T-helper 9 cell (primary cell): ENCODE results near the gene WDR88.
"Not testable (repeated sequence)": the region's sequence is repeated elsewhere in the genome, so short reads cannot be mapped to it uniquely, and the experiment has no call there.

Experiments
- DNase-seq: peaks from one replicate; pipeline ENCODE4 v3.0.0-alpha.2; 2020

Gene WDR88

DNA sequence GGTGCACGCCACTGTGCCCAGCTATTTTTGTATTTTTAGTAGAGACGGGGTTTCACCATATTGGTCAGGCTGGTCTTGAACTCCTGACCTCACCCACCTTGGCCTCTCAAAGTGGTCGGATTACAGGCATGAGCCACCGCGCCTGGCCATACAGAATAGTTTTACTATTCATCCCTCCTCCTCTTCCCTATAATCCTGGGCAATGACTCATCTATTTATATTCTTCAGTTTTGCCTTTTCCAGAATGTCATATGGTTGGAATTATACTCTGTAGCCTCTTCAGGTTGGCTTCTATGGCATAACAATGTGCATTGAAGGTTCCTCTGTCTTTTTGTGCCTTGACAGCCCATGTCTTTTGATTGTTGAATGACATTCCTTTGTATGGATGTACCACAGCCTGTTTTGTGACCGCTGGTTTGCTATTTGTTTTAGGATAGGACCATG, 40.0 kb downstream of the WDR88 start:
- no peak for DNase-seq

DNA sequence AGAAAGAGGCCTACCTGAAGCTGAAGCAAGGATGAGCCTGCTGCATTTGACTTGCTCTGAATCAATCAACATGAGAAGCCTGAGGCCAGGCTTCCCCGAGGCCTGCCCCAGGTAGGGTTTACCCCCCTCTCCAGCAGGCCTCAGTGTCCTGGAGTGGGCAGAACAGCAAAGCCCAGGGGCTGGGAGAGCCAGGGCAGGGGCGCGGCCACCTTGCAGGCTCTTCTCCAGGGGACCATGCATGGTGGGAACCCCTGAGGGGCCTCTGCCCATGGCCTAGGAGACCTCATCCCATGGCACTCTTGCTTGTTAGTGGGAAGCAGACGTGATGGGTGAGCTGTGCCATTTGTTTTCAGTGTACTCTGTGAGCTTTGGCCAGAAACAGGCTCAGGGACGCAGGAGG, 42.3 kb downstream of the WDR88 start:
- DNase-seq = no peak

DNA sequence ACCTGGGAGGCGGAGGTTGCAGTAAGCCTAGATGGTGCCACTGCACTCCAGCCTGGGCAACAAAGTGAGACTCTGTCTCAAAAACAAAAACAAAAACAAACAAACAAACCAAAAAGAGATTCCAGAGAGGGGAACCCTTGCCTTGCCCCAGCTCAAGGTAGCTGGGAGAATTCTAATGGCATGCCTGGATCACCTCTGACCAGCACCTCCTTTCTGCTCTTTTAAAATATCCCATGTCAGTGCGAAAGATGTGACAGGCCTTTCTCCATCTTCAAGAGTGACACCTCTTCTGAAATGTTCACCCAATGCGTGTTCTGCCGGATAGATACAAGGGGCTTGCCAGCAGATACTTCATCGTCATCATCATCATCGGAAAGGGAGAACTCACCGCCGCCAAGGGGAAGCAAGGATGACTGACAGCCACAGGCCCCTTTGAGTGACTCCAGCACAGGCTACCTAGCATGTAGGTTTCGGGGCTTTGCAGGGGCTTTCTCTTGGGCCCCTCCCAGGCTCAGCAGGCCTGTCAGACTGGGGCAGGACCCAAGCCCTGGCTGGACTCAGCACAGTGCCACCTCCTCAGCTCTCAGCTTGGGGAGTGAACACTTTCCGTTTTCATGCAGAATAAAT, 43.4 kb downstream of the WDR88 start:
- DNase-seq = no peak

DNA sequence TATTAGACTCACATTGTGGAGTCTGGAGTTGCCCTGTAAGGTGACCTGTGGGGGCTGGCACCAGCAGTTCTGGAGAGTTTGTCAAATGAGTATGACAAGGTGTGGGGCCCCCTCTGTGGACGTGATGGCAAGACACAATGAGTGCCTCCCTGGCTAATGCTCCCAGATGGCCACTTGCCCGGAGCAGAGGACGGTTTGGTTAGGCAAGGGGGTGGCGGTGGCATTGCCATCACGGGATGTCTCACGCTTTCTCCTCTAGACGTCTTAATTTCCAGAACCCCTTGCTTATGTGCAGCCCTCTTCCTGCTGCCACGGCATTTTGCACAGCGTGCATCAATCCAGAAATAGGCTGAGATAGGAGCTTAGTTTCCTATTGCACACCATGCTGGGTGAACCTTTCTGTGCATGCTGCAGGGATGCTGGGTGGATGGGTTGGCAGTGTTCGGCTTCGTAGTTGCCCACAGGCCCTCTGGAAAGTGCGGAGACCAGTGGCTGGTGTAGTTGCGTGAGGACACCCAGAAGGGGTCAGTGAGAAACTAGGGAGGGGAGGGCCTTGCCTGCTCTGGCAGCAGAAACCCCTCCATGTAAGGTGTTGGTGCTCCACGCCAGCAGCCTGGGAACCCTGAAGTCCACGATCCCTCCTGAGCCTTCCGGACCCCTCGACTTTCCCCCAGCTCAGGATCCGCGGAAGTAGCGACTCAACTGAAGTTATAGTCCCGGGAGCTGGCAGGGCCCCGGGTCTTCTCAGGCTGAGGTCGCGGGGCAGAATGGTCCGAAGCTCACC, 44.2 kb downstream of the WDR88 start:
- DNase-seq = no peak

DNA sequence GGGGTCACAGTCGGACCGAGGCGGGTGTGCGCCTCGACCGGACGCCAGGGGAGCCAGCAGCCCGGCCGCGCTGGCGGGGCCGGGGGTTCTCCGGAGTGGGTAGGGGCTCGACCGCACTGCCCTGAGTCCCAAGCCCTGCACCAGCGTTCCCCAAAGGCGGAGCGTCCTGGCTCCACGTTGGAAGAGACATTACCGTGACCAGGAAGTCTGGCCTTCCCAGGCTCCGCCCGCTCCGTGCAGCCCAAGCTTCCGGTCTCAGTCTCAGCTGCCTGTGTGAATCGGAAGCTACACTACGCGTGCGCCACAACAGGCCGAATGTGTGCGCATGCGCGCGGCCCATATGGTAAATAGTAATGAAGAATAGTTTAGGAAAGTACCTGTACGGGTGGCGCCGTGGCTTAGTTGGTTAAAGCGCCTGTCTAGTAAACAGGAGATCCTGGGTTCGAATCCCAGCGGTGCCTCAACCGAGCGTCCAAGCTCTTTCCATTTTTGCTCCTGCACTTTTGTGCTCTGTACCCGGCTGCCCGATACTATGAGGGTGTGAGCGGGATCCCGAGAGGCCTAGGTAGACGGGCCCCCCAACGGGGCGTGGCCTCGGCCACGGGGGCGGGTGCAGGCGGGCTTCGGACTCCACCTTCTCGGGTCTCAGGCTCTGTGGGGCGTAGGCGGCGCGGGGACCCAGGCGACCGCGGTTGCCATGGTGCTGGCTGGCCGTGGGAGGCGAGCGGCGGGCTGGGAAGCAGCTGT, 44.9 kb downstream of the WDR88 start:
- DNase-seq = peak; percentile 92

DNA sequence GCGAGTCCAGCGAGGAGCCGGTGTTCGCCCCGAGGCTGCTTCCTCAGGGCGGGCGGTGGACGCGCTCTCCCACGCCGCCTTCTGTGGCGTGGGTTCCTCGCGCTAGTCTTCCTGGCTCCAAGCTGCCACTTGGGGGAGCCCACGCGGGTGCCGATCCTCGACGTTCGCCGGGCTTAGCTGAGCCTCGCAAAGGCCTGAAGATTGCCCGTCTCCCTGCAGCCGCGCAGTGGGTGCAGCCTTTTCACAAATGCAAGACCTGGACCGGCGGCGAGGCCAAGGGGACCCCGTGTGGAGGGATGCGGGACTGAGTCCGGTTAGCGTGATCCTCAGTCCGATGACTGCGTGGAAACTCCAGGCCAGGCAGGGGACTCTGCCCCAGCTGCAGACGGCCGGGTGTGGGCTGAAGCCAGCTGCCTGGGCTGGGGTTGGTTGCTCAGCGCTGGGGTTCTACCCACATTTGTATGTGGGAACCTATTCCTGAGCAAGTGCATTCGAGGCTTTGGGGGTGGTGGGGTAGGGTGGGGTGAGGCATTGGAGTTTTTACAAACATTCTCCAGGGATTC, 45.6 kb downstream of the WDR88 start:
- DNase-seq = peak; percentile 69

DNA sequence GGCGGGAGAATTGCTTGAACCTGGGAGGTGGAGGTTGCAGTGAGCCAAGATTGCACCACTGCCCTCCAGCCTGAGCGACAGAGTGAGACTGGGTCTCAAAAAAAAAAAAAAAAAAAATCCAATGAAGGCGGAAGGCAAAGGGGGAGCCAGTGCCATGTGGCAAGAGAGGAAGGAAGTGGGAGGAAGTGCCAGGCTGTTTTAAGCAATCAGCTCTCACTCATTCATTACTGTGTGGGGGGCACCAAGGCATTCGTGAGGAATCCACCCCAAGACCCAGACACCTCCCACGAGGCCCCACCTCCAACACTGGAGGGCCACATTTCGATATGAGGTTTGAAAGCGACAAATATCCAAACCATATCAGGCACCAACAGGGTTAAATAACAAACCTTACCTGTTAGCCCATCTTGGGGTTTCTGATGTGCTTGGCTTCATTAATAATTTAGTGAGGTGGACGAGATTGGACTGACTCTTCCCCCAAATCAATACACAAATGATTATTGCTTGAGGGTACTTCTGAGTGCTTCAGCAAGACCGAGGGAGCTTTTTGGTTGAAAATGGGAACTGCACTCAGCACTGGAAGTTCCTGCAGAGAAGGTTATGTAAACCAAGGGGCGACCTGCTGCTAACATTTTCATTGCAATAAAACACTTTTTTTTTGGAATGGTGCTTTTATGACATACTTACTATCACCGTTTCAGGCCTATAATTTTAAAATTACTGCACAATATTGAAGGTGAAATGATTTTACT, 54.7 kb downstream of the WDR88 start:
- no peak for DNase-seq

DNA sequence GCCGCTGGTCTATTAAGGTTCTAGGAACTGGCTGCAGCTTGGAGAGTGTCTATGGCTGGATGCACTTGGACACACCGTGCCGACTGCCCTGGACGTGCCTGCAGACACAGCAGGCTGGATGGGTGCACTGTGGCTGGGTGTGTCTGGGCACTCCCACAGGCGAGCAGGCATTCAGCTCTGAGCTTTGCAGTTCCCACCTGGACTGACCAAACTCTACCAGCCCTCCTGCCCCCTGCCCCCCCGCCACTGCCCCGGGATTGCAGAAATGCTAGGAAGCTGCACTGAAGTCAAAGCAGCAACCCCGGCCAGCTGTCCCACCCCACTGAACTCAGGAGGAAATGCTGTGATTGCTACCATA, 55.2 kb downstream of the WDR88 start:
- no peak for DNase-seq

DNA sequence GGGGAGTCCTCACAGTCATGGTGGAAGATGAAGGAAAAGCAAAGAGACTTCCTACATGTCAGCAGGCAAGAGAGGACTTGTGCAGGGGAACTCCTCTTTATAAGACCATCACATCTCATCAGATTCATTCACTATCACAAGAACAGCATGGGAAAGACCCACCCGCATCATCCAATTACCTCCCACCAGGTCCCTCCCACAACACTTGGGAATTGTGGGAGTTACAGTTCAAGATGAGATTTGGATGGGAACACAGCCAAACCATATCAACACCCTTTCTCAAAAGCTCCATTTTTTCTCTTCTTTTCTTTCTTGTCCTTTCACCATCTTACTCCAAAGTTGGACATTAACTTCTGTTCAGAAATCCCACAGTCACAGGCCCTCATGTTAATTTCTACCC, 57.5 kb downstream of the WDR88 start:
- DNase-seq = no peak

DNA sequence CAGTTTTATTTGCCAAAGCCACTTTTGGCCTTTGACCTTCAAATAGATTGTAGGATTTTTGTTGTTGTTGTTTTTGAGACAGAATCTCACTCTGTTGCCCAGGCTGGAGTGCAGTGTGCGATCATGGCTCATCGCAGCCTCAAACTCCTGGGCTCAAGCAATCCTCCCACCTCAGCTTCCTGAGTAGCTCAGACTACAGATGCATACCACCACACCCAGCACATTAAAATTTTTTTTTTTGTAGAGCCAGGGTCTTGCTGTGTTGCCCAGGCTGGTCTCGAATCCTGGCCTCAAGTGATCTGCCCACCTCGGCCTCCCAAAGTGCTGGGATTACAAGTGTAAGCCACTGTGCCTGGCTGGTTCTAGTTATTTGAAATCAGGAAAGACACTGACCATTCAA, 59.2 kb downstream of the WDR88 start:
- not testable (repeated sequence) for DNase-seq

DNA sequence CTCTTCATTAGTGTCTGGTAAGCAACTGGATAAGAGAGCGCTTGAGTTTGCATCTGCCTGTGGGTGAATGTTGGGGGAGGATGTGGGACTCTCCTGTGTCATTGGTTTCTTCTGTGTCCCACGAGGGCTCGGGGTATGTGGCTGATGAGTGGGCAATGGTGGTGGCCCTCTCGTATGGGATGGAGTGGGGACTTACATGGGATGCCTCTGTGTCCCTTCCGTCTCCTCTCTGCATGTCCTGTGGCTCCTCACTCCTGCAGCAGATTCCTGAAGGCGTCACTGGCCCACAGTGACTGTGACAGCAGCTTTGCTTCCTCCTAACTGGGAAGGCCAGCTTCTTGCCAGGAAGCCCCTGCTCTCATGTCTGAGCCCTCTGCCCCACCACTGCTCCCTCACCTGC, 59.6 kb downstream of the WDR88 start:
- no peak for DNase-seq

DNA sequence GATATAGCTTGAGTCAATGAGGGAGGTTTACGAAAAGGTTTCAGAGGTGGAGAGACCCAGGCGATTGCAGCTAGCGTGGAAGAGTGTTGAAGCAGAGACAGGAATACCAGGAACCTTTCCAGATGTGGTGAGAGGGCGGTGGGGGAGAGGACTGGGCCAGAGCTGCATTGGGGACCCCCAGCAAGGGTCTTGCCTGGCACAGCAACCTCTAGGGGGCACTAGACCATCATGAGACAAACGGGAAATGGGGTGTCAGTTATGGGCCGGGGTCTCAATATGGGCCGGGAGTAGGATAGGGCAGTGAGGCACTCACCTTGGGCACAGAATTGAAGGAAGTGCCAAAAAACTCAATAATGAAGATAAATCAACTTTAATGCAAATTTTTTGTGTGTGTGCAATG, 60.1 kb downstream of the WDR88 start:
- DNase-seq = no peak

DNA sequence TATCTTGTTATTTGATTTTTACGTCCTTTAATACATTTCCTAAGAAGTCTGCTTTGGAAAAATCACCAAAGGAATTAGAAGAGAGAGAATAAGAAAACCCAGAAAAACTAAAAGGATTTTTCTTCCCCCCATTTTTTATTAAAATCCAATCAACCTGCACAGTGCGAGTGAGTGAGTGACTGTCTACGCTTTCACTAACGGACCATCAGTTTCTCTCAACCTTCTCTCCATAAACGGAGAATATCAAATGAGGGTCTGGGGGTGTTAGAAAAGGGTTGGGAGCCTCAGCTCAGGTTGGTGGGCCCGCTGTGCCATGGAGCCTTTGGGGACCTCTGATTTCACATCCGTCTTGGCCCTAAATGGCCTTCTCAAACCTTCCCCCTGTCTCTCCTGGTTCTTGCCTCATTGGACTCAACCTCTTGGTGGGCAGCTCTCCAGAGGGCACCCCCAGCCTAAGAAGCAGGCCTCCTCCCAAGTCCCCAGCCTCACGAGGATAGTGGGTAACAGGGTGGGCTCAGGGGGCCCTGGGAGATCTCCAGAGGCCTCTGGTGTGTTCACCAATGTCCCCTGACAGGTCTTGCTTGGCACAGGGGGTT, 61.5 kb downstream of the WDR88 start:
- no peak for DNase-seq

DNA sequence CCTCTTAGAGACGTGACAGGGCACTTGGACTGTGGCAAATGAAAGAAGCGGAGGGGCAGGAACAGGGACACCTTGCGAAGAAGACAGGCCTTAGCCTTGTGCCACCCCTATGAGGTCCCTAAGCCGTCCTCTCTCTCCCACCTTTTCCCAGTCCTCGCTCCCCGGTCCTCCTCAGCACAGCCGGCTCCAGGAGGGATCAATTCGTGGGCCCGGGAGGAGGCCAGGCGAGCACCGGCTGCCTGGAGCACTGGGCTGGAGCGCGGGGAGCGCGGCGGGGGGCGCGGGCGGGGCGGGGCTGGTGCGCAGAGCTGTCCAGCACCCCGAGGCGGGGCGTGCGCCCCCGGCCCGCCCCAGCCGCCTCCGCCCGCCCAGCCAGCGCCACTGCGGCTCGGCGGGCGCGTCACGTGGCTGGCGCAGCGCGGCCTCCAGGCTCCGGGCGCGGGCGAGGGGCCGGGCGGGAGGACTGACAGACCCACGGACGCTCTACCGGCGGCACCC, 62.0 kb downstream of the WDR88 start, which contains the start of gene LRP3:
Gene LRP3 (plus strand): TSS at position 466 of the 498 bp plus-strand sequence. CDS start 456 bp downstream, outside the sequence.
- DNase-seq = no peak

DNA sequence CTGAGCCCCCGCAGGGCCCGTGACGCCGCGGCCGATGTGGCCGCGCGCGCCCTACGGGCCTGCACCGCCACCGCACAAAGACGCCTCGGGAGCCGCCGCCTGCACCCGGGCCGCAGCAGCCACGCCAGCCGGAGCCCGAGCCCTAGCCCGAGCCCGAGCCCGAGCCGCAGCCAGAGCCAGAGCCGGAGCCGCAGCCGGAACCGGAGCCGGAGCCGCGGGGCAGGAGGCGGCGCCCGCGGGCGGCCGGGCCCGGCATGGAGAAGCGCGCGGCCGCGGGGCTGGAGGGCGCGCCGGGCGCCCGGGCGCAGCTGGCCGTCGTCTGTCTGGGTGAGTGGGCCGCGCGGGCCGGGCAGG, 62.6 kb downstream of the WDR88 start:
- no peak for DNase-seq

DNA sequence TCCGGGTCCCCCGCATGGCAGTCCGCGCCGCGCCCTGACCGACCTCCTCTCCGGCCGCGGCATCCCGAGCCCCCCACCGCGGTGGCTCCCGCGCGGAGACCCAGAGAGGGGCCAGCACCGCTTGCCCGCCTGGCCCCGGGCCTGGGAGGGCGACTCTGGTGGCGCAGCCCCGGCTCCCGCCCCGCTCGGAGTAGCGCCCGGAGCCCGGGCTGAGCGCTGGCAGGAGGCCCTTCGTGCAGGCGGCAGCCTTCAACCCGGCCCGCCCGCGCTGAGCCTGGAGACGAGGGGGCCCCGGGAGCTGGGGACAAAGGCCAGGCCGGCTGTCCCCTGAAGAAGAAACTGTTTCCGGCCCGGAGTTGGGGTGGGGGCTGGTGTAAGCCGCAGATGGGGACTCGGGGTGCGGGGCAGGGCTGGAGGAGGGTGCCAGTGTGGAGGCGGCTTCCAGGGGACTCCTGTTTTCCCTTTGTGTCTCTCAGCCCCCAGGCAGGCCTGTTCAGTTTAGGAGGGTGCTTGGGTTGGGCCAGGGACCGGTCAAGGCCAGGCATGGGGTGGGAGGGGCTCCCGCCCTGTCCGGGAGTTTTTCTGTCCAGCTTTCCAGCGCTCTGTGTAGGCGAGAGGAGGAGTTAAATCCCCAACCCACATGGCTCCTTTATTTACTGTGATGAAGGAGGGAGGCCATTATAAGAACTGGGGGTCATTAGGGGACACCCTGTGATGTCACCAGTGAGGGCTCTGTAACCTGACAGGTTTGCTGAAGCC, 63.2 kb downstream of the WDR88 start:
- no peak for DNase-seq

DNA sequence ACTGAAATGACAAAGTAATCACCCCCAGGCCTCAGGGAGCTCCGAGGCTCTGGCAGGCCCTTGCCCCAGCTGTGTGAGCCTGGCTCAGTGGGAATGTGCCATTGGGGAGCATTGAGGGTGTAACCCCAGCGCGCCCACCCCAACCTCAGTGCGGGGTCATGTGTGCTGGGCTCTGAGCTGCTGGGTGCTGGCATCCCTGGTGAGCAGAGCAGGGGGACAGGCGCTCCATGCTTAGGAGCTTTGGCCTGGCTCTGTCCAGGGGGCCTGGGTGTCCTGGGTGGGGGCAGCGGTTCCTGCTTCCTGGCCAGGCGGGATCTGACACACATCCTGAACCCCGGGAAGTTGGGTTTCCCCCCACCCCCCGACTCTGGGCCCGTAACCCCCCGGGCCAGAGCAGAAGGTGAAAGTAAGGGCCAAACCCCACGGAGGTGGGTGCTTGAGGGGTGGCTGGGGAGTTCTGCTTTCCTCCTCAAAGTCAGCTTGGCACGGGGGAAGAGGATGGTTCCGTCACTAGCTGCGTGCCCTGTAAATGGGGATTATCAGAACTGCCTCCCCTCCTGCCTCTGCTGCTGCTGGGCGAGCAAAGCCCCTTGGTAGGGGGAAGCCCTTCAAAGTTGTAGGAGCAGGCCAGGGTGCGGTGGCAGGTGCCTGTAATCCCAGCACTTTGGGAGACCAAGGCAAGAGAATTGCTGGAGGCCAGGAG, 63.9 kb downstream of the WDR88 start:
- no peak for DNase-seq

DNA sequence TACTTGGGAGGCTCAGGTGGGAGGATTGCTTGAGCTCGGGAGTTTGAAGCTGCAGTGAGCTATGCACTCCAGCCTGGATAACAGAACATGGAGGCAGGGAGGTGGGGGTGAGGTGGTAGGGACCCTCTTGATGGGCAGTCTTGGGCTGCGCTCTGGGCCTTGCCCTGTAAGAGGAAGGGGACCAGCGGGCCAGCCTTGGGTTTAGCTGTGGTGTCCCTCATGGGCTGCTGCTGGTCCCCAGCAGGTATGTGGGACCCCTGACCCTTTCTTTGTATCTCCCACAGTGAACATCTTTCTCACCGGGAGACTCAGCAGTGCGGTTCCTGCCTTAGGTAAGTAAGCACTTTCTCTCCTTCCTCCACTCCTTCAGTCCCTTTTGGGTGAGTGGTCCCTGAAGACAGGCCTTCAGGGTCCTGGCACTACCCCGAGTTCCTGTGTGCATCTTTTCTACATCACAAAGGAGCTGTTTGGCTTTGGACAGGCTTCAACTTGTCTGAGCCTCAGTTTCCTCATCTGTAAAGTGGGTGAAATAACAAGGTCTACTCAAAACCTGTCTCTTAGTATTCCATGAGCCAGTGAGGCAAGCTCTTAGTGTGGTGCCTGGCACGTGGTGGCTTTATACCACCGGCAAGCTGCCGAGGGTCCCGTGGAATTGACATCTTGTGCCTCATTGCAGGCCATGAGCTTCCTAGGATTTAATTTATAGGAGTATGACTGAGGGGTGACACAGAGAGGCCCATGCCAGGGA, 64.7 kb downstream of the WDR88 start:
- no peak for DNase-seq

DNA sequence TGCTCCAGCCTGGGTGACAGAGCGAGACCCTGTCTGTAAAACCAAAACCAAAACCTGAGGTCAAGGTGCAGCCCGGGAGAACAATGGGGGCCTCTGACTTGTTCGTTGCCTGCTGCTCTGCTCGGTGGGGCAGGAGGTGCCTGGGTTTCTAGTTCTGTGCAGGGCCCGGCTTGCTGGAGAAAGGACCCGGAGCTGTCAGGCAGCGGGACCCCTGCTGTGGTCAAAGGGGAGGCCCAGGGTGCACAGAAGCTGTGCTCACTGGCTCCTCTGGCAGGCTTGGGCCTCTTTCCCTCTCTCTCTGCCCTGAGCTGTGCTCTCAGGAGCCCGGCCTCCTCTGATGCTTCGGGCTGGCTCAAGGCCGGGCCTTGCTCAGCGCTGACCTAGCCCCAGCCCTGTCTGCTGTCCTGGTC, 65.7 kb downstream of the WDR88 start:
- no peak for DNase-seq

DNA sequence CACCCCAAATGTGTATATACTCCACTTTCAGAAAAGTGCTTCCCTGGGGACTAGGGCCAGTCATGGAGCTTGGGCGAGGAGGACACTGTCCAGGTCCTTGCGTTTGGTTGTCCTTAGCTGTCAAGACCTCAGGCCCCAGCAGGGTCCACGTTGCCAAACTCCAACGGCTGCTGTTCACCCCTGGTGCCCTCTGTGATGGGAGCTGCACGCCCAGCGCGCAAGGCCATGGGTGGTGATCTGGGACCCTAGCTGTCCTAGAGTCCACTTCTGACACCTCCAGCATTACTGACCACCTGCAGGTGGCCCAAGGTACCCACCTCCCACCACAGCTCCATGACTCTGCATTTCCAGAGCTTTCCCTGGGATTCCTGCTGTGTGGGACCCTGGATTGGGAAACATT, 66.3 kb downstream of the WDR88 start:
- no peak for DNase-seq
